PC-9 (cell line): ENCODE data around the gene SPI1.

ENCODE experiments used
- CTCF ChIP-seq: fragments of 200-600 bp; sonication (generic); conservative IDR thresholded peaks from 2 replicates; pipeline ENCODE4 v1.6.1; 2017; ENCODE audit warnings: mixed run types, antibody characterized with exemption, mild to moderate bottlenecking, moderate library complexity
- EZH2 ChIP-seq: fragments of 200-600 bp; sonication (generic); IDR thresholded peaks from 2 replicates; pipeline ENCODE4 v1.8.0; 2017; ENCODE audit warnings: antibody characterized with exemption, low read depth

DNA sequence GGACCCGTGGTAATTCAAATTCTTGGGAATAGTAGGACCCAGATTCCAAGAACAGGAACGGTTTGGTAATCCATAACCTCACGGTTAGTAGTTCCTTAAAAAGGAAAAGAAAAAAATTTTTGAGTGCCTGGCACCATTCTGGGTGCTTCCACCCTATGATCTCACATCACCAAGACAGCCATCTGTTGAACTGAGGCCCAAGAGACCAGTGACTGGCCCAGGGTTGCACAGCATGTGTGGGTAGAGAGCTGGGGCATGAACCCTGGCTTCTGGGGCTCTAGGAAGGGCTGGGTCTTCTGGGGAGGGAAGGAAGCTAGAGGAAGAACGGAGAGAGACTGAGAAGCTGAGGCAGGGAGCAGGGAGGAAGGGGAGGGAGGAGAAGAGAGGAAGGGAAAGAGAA, 4.7 kb upstream of the SPI1 start:
- TF ChIP-seq CTCF (no peak), EZH2 (no peak)
